Fibroblast of skin of abdomen (primary cell): ENCODE results near the gene F5.
A peak's percentile ranks its signal among the peaks of the same experiment; 100 is the strongest.
"Not testable (repeated sequence)": the region's sequence is repeated elsewhere in the genome, so short reads cannot be mapped to it uniquely, and the experiment has no call there.

Experiments
- DNase-seq: peaks from one replicate; pipeline ENCODE4 v3.0.0-alpha.2; 2013

Gene F5

DNA sequence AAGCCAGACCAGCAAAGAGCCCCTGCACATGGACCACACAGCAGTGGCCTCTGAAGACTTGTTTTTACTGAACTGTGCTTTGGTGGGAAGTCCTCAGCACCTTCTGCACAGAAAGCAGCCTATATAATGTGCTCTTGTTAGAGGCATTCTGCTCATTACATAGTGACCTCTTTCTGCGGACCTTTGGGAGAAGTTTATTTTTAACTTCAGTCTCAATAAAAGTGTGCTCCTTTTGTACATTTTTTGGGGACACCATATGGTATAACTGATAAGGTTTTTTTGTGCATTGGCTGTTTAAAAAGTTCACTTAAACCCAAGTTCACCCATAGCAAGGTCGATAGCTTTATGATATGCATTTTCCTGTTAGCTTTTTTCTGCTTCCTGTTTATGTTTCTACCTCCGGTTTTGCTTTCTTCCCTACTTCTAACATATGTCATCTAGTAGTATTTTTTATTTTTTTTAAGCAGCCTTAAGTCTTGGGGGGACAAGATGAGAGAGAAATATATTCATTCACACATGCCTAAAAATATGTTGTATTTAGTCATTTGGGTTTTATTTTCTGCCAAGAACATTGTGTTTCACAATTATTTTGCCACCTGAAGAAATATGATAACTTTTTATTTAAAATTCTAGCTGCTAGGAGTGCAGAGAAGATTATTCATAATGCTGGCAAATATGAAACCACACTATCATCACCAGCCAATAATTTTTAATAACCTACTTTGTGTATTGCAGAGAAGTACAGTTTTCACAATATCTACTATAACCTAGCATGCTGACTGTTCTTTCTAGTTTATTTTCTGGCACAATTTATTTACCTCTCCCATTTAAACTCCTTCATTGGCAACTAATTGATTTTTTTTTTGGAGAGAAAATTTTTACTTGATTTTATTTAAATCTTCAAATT is 77.6 kb downstream of the F5 start:
- DNase-seq: no peak

DNA sequence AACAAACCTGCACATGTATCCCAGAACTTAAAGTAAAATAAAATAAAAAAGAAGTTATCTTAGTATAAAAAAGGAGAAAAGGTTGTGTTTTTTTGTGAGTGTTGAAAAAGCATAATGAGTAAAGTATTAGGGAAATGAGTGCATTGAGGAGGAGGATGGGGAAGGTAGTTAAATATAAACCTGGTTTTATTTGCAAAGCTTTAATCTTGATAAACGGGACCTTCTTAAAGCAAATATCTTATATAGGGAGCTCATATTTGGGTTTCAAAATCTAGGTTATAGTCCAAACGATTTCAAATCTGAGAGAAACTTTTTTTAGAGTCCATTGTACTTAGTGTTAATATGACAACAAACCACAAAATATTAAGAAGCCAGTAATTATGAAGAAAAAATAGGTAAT is 78.9 kb downstream of the F5 start:
- DNase-seq: no peak

DNA sequence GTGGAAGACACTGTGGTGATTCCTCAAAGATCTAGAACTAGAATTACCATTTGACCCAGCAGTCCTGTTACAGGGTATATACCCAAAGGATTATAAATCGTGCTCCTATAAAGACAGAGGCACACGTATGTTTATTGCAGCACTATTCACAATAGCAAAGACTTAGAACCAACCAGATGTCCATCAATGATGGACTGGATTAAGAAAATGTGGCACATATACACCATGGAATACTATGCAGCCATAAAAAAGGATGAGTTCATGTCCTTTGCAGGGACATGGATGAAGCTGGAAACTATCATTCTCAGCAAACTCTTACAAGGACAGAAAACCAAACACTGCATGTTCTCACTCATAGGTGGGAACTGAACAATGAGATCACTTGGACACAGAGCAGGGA is 82.7 kb downstream of the F5 start:
- not testable (repeated sequence) for DNase-seq

DNA sequence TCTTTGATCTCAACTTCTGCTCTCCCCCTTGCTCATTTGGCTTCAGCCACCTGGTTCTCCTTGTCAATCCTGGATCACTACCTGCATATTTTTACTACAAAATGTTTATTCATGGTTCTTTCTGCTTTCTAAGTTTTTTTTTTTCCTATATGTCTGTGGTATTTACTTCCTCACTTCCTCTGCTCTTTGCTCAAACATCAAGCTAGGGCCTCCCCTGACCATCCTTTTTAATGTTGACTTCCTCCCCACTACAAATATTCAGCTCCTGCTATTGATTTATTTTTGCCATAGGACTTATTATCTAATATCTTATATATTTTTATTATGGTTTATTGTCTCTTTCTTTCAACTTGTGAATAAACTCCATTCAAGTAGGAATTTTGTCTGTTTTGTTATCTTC is 86.5 kb downstream of the F5 start:
- DNase-seq: no peak

DNA sequence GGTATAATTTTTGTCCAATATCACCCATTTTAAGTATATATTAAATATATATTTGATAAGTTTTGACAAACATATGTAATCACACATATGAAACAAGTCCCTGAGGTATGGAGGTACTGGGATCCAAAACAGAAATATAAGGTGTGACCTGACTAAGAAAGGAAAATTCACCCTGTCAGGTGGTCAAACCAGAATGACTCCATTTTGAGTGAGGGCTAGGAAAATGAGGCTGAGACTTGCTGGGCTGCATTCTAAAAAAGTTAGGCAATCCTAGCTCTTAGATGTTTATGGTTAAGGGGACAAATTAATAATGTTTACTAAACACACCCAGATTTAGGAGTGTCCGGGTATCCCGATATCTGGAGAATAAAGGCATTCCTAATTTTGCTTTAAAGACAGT is 89.0 kb downstream of the F5 start:
- DNase-seq: no peak

DNA sequence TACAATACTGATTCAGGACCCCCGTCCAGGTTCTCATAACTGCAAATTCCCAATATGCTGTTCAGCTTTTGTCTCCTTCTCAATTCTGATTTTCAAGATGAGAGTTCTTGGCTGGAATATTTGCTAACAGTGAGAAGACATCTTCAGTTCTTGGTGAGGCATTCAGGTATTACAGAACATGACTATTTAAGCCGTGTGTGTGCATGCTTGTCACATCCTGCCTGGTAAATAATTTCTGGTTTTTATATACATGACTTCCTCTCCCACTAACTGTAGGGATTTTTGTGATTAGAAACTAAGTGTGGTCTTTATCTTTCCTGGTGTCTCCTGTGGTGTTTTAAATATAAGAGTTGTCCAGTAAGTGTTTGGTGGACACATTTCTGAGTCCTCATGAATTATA is 90.4 kb downstream of the F5 start:
- DNase-seq: no peak

DNA sequence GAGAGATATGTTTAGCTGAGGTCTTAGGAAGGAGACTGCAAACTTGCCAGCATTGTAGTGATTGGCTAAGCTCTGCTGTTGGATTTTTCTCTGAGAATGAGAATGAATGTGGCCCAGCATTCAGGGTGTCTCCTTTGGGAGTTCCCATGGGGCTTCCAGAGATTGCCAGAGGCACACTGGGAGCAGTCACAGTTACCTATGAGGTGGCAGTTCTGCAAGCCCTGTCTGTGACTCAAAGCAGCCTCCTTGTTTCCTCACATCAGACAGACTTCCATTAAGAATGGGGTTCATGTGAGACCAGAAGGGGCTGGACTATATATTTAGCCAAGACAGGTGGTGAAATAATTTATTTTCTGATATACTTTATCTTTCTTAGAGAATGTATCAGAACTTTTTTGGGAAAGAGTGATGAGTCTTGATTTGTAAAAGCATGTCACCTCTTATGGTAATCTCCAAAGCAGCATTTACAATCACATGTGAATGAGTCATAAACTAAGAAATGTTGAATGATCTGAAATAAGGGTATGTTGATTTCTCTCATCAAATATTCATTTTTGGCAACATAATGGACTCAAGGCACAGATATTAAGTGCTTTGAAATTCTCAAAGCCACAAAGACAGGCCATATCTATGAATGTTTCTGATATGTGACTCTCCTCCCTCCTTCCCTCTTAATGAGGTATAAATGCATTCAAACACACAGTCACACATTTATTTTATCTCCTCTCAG is 91.1 kb downstream of the F5 start:
- no peak for DNase-seq

DNA sequence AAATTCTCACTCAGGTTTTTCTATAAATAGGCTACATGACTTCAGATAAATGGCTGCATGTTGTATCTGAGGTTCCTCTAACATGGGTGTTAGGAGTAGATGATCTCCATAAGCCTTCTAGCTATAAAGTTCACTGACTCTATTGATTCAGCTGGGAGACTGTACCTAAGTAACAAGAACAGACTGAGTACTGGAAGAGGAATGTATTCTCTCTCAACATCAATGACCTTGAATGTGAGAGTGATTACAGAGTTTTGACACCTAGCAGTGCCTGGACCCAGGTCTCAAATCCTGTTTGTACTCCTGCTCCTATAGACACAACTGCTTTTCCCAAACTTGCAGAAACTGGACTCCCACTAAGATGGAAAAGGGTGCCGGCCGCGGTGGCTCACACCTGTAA is 91.9 kb downstream of the F5 start:
- DNase-seq: no peak

DNA sequence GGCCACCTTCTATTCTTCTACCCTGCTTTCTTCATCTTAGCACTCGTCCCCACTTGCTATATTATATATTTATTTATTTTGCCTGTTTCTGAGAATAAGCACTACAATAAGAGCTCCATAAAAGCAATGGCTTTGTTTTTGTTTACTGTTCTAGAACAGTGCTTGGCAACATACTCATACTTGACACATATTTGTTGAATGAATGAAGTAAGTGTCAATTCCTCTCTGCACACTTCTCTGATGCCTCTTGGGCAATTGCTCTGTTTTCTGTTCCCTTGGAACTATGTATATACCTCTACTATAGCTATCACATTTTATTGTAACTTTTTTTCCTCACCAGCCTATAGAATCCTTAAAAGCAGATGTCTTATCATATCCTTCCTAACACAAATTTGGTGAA is 93.0 kb downstream of the F5 start:
- DNase-seq: no peak

DNA sequence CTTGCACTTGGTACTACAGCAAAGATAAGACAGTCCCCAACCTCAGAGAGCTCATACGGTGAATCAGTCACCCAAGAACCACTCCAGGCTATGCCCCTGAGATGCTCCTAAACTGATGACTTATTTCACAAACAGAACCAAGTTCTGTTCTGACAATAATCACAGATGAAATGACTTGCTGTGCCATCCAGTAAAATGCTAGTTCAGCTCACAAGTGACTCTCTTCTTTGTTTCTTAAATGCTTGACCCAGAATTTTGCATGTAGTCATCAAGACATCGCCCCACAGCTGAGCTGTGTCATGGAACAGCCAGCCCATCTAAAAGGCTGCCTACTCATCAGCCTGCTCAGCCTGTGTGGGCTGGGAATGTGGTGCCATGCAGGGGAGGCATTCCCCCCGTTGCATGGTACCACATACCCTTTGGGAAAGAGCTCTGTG is 94.4 kb downstream of the F5 start:
- no peak for DNase-seq

DNA sequence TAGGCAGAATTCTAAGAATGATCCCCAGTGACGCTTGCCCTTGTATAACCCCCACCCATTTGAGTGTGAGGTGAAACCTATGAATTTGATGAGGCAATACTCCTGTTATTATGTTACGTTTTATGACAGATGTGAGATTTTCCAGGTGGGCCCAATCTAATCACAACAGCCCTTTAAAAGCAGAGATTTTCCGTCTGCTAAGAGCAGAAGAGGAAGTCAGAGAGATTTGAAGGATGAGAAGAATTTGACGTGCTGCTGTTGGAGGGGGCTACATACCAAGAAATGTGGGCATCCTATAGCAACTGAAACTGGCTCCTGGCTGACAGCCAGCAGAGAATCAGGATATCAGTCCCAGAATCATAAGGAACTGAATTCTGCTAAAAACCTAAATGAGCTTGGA is 98.1 kb downstream of the F5 start:
- no peak for DNase-seq

DNA sequence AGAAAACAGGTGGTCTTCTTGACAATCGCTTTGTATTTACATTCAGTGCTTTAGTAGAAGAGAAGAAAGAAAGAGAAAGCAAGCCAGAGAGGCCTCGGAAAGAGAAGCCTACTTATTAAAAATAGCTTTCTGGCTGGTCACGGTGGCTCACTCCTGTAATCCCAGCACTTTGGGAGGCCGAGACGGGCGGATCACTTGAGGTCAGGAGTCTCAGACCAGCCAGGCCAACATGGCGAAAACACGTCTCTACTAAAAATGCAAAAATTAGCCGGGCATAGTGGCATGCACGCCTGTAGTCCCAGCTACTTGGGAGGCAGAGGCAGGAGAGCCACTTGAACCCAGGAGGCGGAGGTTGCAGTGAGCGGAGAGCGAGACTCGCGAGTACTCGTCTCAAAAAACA is 98.7 kb downstream of the F5 start:
- no peak for DNase-seq

DNA sequence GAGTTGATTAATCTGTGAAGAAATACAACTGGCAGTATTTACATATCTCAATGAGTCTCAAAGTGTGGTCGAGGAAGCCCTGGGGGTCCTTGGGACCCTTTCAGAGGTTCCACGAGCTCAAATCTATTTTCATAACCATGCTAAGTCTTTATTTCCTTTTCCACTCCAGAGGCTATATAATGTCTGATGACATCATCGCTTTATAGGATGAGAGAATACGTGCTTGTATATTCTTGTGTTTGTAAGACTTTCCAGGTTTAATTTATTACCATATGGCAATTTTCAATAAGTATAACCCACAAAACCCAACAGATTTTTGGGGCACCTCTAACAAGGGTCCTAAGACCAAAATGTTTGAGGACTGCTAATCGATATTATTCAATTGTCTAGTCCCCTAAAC is 99.1 kb downstream of the F5 start:
- DNase-seq: no peak

DNA sequence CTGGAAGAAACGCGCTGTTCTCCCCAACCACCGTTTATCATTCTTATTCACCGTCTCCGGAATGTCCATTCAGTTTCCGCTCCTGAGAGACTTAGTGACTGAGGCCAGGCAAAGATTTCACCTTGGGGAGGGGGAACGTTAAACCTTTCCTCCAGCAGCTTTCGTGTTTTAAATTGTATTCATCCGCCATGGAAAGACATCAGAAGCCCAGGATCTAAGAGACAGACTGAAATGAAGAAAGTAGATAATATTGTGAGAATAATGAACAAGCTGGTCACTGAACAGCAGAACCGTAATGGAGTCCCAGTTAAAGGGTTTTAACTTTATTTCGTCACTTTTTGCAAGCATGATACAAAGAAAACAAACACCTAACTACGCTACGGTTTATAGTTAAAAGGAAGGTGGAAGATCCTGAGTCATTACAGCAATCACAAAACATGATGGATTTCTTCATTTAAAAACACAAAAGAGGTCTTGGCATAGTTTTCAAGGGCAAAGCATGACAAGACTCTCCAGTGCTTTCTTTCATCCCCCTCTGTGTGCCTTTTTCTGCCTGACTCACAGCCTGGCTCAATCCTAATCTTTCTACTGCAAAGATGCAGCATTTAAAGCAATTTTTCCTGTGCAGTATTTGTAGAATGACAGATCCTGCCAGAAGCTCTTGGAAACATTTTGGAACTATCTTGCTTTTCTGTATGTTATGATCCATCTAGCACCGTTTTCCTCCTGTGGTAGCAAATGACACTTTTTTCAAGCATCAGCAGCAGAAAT is 99.8 kb downstream of the F5 start:
- peak; percentile 47 for DNase-seq

DNA sequence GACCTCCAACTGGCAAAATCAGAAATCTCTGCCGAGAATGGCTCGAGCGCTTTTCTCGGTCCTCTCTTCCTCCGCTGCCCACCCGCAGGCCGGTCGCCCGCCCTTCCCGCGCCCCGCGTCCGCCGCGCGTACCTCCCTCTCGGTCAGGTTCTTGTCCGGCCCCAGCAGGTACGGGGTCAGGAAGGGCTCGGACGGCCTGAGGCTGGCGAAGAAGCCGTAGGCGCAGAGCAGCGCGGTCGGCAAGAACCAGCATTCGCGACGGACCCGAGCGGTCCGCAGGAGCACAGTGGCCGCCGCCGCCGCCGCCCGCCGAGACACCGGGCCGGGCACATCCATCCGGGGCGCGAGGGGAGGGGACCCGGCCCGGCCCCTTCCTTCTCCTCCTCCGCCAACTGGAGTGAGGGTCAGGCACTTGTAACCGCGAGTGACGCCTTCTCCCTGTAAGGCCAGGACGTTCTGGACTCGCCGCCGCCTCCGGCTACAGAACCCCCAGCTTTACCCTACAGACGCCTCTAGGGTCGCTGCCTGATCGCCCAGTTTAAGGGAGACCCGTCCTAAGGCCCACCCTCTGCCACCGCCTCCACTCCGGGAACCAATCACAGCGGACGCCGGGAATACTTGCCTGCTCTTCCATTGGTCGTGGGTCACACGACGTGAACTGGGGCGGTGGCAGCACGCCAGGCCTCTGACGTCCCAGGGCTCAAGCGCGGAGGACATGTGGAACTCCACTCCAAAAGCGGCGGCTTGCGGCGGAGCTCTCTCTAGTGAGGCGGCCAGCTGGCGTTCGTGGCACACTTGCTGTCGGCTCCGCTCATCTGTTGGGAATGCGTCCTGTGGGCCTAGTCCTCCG is 100.6 kb downstream of the F5 start, which contains the start of gene SLC19A2:
Gene SLC19A2, minus strand, starts transcription at position 514 of the 850 bp plus-strand sequence. Its CDS starts 178 bp downstream, at position 336.
- peak; percentile 100 for DNase-seq

DNA sequence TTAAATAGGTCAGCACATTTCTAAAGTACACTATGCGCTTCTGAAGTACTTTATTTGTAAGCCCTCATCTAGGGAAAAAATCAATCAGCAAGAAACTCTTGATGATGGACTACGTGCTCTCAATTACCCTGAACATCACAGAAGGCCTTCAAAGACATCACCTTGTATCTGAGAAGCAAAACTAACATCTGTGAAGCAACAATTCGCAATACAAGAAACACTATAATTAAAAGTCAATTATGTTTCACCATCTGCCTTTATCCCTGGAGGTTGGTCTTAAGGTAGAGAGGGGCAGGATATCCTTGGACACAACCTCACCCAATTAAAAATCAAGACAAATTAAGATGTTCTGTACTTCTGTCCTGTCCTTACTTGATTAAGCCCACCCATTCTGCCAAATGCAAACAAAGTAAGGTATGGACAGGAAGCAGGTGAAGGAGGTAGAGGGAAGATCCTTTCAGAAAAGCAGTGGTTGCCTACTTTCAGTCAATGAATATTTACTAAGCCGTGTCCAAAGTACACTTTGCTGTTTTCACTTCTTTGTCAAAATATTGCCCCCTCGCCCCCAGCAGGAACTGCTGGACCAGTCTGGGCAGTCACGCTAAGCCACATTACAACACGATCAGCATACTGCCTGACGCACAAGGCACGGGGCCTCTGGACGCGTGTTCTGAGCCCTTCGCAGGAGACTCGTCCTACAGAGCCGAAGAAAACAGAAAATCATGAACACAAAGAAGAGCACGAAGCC is 101.4 kb downstream of the F5 start:
- DNase-seq: peak; percentile 48

DNA sequence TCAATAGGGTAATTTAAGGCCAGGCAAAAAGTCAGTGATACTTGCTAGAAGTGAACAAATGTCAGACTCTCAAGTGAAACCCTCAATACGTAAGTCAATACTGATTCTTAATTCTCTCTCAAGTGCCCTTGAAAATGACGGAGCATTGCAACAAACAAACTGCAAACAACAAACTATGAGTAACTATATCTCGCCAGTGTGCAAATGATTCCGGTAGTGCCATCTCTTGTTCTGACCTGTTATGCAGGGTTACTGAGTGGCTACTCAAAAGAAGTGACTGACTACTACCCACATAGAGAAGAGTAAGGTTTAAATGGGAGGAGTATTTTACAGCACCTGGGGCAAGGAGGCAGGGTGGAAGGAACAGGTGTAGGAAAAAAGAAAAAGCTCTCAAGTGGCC is 102.2 kb downstream of the F5 start:
- no peak for DNase-seq

DNA sequence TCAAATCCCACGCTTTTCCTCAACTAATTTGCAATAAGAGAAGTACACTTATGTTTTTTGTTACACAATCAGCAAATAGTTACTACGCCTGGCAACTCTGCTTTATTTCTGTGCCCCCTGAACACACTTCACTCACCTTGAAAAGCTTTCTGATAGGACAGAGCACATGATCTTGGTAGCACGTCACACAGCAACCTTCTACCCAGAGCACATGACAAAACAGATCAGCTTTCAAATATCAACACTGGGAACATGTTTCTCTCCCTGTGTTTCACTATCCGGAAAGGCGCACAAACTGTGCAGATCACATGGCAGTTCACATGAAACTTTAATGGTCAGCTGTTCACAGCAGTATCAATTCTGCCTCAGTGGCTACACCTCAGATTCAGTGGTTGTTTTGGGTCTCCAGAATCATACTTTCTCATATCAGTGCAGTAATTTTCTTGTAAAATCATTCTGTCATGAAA is 102.7 kb downstream of the F5 start:
- DNase-seq: no peak

DNA sequence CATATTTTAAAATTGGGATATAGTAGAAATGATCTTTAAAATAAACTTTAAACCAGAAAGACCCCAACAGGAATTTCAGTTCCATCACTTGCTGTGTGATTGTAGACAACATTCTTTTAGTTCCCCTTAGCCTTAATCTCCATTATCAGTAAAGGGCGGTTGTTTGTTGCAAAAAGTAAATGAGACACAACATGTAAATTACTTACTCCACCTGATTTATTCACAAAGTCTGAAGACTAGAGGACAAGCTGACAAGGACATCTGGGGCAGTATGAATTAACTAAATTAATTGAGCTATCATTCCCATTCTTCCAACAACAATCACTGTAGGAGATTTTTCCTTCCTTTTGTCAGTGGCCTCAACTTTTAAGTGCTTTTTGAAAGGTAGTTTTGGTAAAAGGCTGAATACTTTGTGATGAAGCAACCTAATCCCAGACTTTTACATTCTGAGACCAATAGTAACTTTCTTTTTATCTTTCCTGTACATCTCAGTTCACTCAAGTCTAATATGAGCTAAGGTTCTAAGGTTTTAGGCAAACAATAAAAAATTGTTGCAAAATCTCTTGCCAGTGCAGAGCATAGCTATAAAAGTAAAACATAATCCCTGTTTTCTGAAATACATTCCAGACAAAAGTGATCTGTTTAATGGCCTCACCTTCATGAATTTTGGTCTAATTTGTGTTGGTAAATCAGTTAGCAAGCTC is 106.8 kb downstream of the F5 start:
- DNase-seq: no peak

DNA sequence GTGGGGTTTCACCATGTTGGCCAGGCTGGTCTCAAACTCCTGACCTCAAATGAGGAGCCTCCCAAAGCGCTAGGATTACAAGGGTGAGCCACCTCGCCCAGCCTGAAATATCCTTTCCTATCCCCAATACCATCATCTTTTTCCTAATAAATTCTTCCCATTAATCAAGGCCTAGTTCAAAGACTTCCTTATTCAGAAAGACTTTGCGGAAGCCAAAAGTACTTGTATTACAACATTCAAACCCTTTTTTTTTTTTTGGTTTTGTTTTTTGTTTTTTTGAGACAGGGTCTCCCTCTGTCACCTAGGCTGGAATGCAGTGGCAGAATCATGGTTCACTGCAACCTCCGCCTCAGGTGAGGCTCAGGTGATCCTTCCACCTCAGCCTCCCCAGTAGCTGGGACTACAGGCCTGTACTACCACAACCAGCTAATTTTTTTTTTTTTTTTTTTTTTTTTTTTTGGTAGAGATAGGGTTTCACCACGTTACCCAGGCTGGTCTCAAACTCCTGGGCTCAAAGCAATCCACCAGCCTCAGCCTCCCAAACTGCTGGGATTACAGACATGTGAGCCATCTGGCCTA is 108.1 kb downstream of the F5 start:
- no peak for DNase-seq
